GM18861 (cell line): ENCODE data around the gene TMTC3.
"Not testable (repeated sequence)": the region's sequence is repeated elsewhere in the genome, so short reads cannot be mapped to it uniquely, and the experiment has no call there.

Source experiments
- ATAC-seq: cut with Tn5 transposase; IDR thresholded peaks from one replicate; pipeline ENCODE4 v1.9.1; 2021; ENCODE audit not compliant: unreplicated experiment

Gene TMTC3

DNA sequence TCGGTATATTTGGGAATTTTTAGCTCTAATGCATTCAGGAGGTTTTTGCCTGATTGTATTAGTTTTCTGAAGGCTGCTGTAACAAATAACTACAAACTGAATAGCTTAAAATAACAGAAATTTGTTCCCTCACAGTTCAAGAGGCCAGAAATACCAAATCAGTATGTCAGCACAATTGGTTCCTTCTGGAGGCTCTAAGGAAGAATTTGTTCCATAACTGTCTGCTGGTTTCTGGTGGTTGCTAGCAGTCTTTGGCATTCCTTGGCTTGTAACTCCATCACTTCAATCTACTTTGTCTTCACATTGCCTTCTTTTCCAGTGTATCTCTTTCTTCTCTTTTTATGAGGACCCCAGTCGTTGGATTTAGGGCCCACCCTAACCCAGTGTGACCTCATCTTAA is 21.3 kb downstream of the TMTC3 start:
- no peak for ATAC-seq

DNA sequence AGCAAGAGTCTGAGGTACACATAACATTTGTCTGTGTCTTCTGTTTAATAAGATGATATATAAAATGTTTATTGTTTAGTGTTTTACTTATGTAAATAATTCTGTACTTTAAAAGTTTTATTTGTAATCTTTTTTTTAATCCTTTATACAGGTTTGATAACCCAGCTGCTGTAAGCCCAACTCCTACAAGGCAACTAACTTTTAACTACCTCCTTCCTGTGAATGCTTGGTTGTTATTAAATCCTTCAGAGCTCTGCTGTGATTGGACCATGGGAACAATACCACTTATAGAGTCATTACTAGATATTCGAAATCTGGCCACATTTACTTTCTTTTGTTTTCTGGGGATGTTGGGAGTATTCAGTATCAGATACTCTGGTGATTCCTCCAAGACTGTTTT is 24.1 kb downstream of the TMTC3 start:
- no peak for ATAC-seq

DNA sequence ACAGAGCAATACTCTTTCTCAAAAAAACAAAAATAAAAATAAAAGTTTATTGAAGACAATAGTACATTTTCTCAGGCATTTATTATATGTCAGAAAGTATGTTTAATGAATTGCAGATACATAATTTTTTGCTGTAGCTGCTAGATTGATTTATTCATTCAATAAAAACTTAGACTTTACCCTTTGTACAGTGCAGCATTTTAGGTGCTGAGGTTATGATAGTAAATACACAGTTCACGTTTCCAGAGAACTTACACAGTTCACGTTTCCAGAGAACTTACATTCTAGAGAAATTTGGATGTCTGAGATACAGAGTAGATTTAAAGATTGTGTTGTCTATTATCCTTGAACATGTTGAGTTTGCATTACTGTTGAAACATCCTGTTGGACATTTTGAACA is 25.3 kb downstream of the TMTC3 start:
- ATAC-seq, result no peak

DNA sequence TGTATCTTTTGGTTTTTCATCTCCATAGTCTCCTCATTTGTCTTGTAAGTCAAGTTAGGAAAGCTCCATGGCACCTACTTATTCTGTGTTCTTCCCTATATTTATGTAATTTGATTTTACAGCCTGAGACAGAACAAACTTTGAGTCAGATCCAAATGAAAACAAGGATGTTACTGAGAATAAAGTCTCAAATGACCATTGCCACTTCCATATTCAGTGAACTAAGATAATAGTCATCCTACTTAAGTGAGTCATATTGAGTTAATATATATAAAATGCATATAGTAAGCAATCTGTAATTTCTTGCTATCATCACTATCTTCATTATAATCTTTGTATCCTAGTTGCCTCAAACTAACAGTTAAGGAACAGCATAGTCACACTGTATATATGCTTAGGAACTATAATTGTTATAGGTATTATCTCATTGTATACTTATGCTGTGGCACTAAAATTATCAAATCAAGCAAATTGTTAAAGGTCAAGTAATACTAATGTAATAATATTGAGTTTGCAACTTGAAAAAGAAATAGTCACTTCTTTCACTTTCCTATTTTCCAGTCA is 30.8 kb downstream of the TMTC3 start:
- no peak for ATAC-seq

DNA sequence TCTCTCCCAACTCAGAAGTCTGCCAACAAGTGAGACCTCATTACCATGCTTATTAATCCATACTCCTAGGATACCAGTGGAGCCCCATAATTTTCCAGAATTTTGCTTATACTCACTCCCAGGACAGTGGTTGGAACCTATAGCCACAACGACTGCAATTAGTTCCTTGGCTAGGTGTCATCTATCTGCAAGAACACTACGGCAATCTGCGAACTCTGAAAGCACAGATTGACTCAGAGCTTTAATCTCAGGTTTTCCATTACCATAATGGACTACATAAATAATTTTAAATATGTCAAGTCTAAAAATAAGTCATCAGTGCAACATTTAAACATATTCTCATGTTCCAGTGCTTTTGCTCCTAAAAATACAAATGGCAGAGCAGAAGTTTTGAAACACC is 33.4 kb downstream of the TMTC3 start:
- ATAC-seq, result no peak

- no peak for ATAC-seq
Observed at GRCh38 chr12:88179436-88180014, 37.4 kb downstream of the TMTC3 start.

GRCh38 chr12:88181881-88182280 is 39.8 kb downstream of the TMTC3 start:
- no peak for ATAC-seq

GRCh38 chr12:88182416-88182815 is 40.3 kb downstream of the TMTC3 start:
- no peak for ATAC-seq

DNA sequence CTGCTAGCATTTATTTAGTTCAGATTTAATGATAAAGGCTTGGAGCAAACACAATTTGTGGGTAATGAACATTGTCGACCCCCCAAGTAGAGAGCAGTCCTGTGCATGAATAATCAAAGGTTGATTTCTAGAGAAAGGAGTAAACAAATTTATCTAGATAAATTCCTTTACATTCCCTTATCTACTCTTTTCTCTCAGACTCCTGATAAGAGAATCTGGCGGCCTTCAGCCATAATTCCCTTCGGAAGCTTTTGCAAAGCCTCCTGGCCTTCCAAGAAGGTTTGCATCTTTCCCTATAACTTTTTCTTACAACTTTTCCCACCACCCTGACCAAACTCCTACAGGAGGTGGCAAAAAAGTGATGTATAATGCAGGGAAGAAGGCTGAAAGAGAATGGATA is 42.1 kb downstream of the TMTC3 start:
- ATAC-seq, result no peak

- ATAC-seq, result no peak
Observed at GRCh38 chr12:88185279-88185678, 43.2 kb downstream of the TMTC3 start.

DNA sequence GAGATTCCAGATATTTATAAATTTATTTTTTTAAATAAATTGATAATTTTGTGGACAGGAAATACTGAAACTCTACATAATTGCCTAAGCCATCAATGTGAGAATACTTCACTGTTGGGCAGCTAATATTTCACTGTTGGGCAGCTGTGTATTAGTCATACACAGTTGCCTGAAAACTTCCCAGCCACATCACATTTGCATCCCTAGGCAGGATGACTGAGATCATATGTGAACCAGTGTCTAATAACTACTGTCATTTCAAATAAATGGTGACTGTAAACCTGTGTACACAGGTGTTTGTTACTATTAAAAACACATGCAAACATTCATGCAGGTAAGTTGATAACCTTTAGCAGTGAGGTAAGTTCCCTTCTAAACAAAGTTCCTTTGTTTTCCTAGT is 43.9 kb downstream of the TMTC3 start:
- ATAC-seq, result peak; percentile 84

DNA sequence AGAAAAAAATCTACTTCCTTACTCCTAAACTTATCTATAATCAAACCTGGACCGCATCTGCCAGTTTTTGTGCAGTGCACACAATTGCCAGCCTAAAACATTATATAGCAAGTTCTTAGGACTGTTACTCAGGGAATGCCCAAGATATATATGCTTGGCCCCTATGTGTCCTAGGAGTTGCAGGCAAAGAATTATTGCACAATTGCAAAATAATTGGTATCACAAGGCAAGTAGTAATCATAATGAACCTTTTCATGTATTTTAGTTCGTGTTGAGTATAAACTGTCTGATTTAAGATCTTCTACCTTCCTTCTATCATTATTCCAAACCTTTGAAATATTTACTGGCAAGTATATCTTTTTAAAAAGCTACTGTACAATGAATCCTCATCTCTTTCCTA is 45.5 kb downstream of the TMTC3 start:
- no peak for ATAC-seq

GRCh38 chr12:88188180-88188579 is 46.1 kb downstream of the TMTC3 start:
- ATAC-seq, result no peak

GRCh38 chr12:88192426-88192825 is 50.3 kb downstream of the TMTC3 start:
- ATAC-seq, result no peak

DNA sequence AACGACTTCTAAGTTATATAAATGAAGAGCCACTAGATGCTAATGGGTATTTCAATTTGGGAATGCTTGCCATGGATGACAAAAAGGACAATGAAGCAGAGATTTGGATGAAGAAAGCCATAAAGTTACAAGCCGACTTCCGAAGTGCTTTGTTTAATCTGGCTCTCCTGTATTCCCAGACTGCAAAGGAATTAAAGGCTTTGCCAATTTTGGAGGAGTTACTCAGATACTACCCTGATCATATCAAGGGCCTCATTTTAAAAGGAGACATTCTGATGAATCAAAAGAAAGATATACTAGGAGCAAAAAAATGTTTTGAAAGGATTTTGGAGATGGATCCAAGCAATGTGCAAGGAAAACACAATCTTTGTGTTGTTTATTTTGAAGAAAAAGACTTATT is 52.8 kb downstream of the TMTC3 start:
- no peak for ATAC-seq

DNA sequence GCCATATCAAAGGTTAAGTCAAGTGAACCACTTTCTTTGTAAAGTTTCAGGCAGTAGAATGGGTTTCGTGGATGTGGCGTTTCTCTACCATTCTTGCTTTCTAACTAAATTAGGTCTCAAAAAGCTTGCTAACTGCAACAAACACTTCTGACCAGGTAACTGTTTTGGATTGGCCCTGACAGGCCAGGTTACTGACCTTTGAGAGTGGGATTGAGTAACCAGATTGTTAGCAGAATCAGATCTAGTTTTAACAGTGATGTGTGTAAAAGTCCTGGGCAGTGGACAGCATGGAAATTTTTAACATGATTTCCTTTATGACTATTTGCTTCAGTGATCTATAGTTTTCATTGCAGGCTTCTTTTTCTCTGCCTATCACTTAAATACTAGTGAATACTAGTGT is 57.9 kb downstream of the TMTC3 start:
- no peak for ATAC-seq

- no peak for ATAC-seq
Observed at GRCh38 chr12:88202500-88202899, 60.4 kb downstream of the TMTC3 start.

- no peak for ATAC-seq
Observed at GRCh38 chr12:88206601-88207000, 64.5 kb downstream of the TMTC3 start.

- ATAC-seq, result no peak
Observed at GRCh38 chr12:88207921-88208620, 66.0 kb downstream of the TMTC3 start.

DNA sequence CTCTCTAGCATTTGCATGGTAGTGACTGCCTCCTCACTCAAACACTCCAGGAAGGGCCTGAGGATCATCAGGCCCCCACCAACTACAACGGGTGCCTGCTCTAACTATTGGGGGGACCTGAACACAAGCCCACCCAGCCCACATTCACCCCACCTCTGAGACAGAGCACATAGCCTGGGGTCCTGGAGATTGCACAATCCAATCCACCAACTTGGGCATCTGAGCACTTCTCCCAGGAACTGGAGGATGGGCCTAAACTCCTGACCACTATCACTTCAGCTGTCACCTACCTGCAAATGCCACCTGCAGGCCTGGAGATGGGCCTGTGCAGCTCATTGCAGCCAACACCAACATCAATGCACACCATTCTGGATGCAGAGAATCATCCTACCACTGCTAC is 66.6 kb downstream of the TMTC3 start:
- ATAC-seq, result no peak

GRCh38 chr12:88210311-88210710 is 68.2 kb downstream of the TMTC3 start:
- not testable (repeated sequence) for ATAC-seq

DNA sequence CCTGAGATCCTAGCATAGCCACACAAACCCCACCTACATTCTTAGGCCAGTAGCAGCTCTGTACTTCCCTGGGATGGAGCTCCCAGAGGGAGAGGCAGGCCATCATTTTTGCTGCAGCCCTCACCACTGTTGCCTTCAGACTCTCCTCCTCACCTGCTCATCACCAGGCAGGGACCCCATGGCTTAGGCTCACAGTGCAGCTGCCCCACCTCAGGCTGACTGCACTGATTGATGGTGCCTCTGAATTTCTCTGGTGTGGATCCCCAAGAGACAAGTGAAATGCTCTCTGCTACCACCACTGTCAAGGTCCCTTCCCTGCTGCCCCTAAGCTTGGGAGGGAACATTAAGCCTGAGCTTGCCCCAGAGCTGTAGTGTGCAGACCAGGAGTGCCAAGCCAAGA is 76.2 kb downstream of the TMTC3 start:
- no peak for ATAC-seq

DNA sequence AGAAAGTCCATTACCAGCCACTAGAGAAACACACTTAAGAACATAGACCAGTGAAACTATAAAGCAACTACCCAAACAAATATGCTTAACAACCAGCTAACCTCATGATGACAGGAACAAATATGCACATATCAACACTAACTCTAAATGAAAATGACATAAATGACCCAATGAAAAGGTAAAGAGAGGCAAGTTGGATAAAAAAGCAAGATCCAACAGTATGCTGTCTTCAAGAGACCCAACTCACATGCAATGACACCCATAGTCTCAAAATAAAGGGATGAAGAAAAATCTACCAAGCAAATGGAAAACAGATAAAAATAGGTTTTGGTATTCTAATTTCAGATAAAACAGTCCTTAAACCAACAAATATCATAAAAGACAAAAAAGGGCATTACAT is 77.8 kb downstream of the TMTC3 start:
- ATAC-seq, result no peak
